A549 (cell line): ENCODE results near the gene CDHR1. TPM values are rescaled to one million over a fixed set of nuclear protein-coding genes. Genes with fewer than 3 reads are reported as not detected.

Experiments used
- ATAC-seq, 2 experiments: fragments of 200-7000 bp in 1 of 2; fragments of >200 bp in 1 of 2; cut with Nextera tagmentation in 1 of 2; cut with Tn5 transposase in 1 of 2; 3 replicates each; pipeline versions ENCODE4 v1.8.0 to v1.9.1; 2018 to 2020; ENCODE audit warnings: mild to moderate bottlenecking in 1 of 2, moderate library complexity in 1 of 2
- CTCF ChIA-PET: fragments of 300-600 bp; sonication (Branson Sonifier 250); formaldehyde crosslinking; extraction: SDS; loops from one replicate; lab custom pipeline; 2021; ENCODE audit warnings: antibody characterized with exemption, inconsistent platforms; lab: Yijun Ruan, JAX
- POLR2A ChIA-PET: fragments of 350-600 bp; formaldehyde crosslinking; extraction: SDS; loops from one replicate; lab custom pipeline; 2021; ENCODE audit warnings: antibody characterized with exemption, inconsistent platforms; lab: Yijun Ruan, JAX
- DNase-seq, 2 experiments: peaks; one replicate each; pipeline versions ENCODE4 v3.0.0 to v3.0.0-alpha.2; 2011 to 2016; ENCODE audit warnings: low read depth in 1 of 2, low spot score in 1 of 2
- FAIRE-seq: peaks from 2 replicates; lab custom pipeline; 2011; peaks lifted over from hg19 to GRCh38; lab: Jason Lieb, UNC
- H3K27ac ChIP-seq, 2 experiments: fragments of >200 bp; sonication (Bioruptor Twin); formaldehyde crosslinking; 3 replicates each; pipeline ENCODE4 v1.5.1; 2016 to 2017
- H3K4me1 ChIP-seq: fragments of >200 bp; sonication (Bioruptor Twin); formaldehyde crosslinking; 3 replicates; pipeline ENCODE4 v1.6.1; 2016
- H3K4me2 ChIP-seq: fragments of >200 bp; sonication (Bioruptor Twin); formaldehyde crosslinking; 3 replicates; pipeline ENCODE4 v1.6.1; 2016
- H3K4me3 ChIP-seq: fragments of >200 bp; sonication (Bioruptor Twin); formaldehyde crosslinking; 3 replicates; pipeline ENCODE4 v1.5.1; 2016
- H3K9me3 ChIP-seq: fragments of >200 bp; sonication (Bioruptor Twin); formaldehyde crosslinking; 3 replicates; pipeline ENCODE4 v1.6.1; 2016
- BCL3 ChIP-seq: fragments of >200 bp; sonication (Bioruptor Twin); formaldehyde crosslinking; IDR thresholded peaks from 3 replicates; pipeline ENCODE4 v1.6.1; 2016
- BHLHE40 ChIP-seq: IDR thresholded peaks from 2 replicates; pipeline ENCODE4 v1.6.1; 2012; ENCODE audit warnings: low read depth, low read length, inconsistent platforms
- CEBPB ChIP-seq, 2 experiments: fragments of >200 bp in 1 of 2; sonication (Bioruptor Twin) in 1 of 2; formaldehyde crosslinking in 1 of 2; IDR thresholded peaks; 2 replicates each; pipeline ENCODE4 v1.6.1; 2012 to 2016
- CHD2 ChIP-seq: fragments of 150-350 bp; IDR thresholded peaks from 2 replicates; pipeline ENCODE4 v1.6.1; 2014; ENCODE audit warnings: low read length; ENCODE audit not compliant: partially characterized antibody
- E2F6 ChIP-seq: IDR thresholded peaks from 2 replicates; pipeline ENCODE4 v1.6.1; 2012; ENCODE audit warnings: low read depth, borderline replicate concordance
- EP300 ChIP-seq, 2 experiments: fragments of >200 bp; sonication (Bioruptor Twin); formaldehyde crosslinking; IDR thresholded peaks; 2 replicates in 1 of 2; 3 replicates in 1 of 2; pipeline ENCODE4 v1.6.1; 2016 to 2017
- FOSL2 ChIP-seq, 2 experiments: fragments of 450-650 bp in 1 of 2; fragments of >200 bp in 1 of 2; sonication (Bioruptor Twin) in 1 of 2; formaldehyde crosslinking; IDR thresholded peaks; 2 replicates each; pipeline versions ENCODE4 v1.5.0 to v1.6.1; 2016 to 2020; ENCODE audit warnings: mild to moderate bottlenecking in 1 of 2, moderate library complexity in 1 of 2
- FOXS1 ChIP-seq: fragments of 250-450 bp; sonication (Bioruptor Pico); IDR thresholded peaks from 2 replicates; pipeline ENCODE4 v1.5.0; 2020; ENCODE audit warnings: mild to moderate bottlenecking, moderate library complexity
- GATA3 ChIP-seq: IDR thresholded peaks from 2 replicates; pipeline ENCODE4 v1.6.1; 2012; ENCODE audit warnings: borderline replicate concordance
- HDAC2 ChIP-seq: fragments of 200-600 bp; sonication (generic); IDR thresholded peaks from 2 replicates; pipeline ENCODE4 v1.6.1; 2016
- HOXB13 ChIP-seq: fragments of 250-450 bp; sonication (Bioruptor Pico); IDR thresholded peaks from 2 replicates; pipeline ENCODE4 v1.5.0; 2020; ENCODE audit warnings: low read depth, mild to moderate bottlenecking, moderate library complexity
- HOXB5 ChIP-seq: fragments of 250-450 bp; sonication (Bioruptor Pico); IDR thresholded peaks from 2 replicates; pipeline ENCODE4 v1.5.0; 2020; ENCODE audit warnings: mild to moderate bottlenecking, moderate library complexity
- KDM1A ChIP-seq: fragments of 200-600 bp; sonication (generic); IDR thresholded peaks from 2 replicates; pipeline ENCODE4 v1.6.1; 2016; ENCODE audit warnings: low read depth, mild to moderate bottlenecking
- KDM5A ChIP-seq: fragments of 200-600 bp; sonication (generic); IDR thresholded peaks from 2 replicates; pipeline ENCODE4 v1.6.1; 2016; ENCODE audit warnings: antibody characterized with exemption, mild to moderate bottlenecking
- NPAS2 ChIP-seq: fragments of 250-450 bp; sonication (Bioruptor Pico); IDR thresholded peaks from 2 replicates; pipeline ENCODE4 v1.8.0; 2022; ENCODE audit warnings: mild to moderate bottlenecking, moderate library complexity, borderline replicate concordance
- POLR2A ChIP-seq: IDR thresholded peaks from 2 replicates; pipeline ENCODE4 v1.6.1; 2012; ENCODE audit warnings: mild to moderate bottlenecking, low read length
- POLR2AphosphoS2 ChIP-seq: conservative IDR thresholded peaks from 2 replicates; pipeline ENCODE4 v1.6.1; 2012; ENCODE audit warnings: low read length, improper control_type of control experiment, inconsistent platforms
- RCOR1 ChIP-seq: fragments of 150-350 bp; IDR thresholded peaks from 2 replicates; pipeline ENCODE4 v1.6.1; 2014; ENCODE audit warnings: antibody characterized with exemption, low read length, low read depth
- RNF2 ChIP-seq: fragments of 200-600 bp; sonication (generic); IDR thresholded peaks from 2 replicates; pipeline ENCODE4 v1.6.1; 2016; ENCODE audit warnings: low read depth, mild to moderate bottlenecking, antibody characterized with exemption, moderate library complexity, borderline replicate concordance
- ZFP36 ChIP-seq: fragments of 450-650 bp; IDR thresholded peaks from 2 replicates; pipeline ENCODE4 v1.6.1; 2014; ENCODE audit warnings: borderline replicate concordance; ENCODE audit not compliant: partially characterized antibody
- WGBS: methylation state at CpG from one replicate; pipeline ENCODE4 v1.1.6; 2017; ENCODE audit errors: missing lambda C conversion rate; 5-methylcytosine and 5-hydroxymethylcytosine counted together
- polyA plus RNA-seq, 4 experiments: library from polyadenylated mRNA; depleted of rRNA in 3 of 4; stranded (reverse); fragments of >200 nt; fragmentation: RNase III in 1 of 4; extraction: RNeasy Plus Mini Kit Qiagen cat#74134 plus additional on column Dnase treatment in 1 of 4; gene quantifications; 2 replicates in 3 of 4; 3 replicates in 1 of 4; pipeline ENCODE4 v1.2.3, GENCODE V29; 2011 to 2017
- TF ChIP-seq, protein P1 (sequence below): fragments of 250-450 bp; sonication (Bioruptor Pico); IDR thresholded peaks from 2 replicates; pipeline ENCODE4 v1.5.0; 2021; ENCODE audit warnings: mild to moderate bottlenecking, moderate library complexity, borderline replicate concordance
- TF ChIP-seq, protein P2 (sequence below): fragments of >200 bp; sonication (Bioruptor Twin); formaldehyde crosslinking; IDR thresholded peaks from 2 replicates; pipeline ENCODE4 v1.6.1; 2016

Gene CDHR1
- polyA plus RNA-seq, 2 of the 4 experiments (the other 2 are of a cell fraction): 0.04 to 0.09 TPM

DNA sequence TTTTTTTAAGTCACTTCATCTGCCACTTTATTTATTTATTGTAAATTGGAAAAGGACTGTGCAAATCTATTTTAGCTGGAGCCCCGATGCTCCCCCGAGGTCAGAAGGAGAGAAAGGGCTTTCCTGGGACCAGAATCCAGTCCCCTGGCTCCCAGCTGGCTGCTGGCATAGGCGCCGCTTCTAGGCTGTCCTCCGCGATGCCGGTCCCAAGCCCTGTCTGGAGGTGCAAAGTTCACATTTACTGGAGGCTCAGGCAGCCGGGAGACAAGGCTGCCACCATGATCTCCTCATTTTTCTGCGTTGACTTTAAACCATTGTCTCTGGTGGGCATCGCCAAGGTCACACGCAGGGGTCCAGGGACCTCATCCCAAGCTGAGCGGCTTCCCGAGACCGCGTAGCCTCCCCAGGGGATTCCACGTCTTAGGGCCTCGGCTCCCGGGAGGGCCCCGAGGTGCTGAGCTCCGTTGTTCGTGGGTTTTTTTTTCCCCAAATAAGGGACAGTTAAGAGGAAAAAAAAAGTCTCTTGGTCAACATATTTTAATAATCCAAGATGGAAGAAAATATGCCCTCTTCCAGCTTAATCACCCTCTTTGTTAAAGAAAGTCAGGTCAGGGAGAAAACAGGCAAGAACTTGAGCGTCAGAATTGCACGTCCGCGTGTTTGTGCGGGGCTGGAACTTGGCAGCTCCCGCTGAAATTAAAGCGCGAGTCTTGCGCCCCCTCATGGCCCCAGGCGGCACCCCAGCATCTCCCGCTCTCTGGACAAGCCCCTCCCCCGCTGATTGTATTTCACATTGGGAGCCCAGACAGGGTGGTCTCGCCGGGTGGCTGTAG lies 62.4 kb downstream of the CDHR1 start (continued):
- no peak for TF ChIP-seq HOXB5
- no peak for TF ChIP-seq NPAS2 (CRISPR knock-in tag)
- no peak for TF ChIP-seq BHLHE40
- TF ChIP-seq EP300 (IDR thresholded peaks at IDR 0.05): no peak
- TF ChIP-seq, protein P1, sequence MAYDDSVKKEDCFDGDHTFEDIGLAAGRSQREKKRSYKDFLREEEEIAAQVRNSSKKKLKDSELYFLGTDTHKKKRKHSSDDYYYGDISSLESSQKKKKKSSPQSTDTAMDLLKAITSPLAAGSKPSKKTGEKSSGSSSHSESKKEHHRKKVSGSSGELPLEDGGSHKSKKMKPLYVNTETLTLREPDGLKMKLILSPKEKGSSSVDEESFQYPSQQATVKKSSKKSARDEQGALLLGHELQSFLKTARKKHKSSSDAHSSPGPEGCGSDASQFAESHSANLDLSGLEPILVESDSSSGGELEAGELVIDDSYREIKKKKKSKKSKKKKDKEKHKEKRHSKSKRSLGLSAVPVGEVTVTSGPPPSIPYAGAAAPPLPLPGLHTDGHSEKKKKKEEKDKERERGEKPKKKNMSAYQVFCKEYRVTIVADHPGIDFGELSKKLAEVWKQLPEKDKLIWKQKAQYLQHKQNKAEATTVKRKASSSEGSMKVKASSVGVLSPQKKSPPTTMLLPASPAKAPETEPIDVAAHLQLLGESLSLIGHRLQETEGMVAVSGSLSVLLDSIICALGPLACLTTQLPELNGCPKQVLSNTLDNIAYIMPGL (CRISPR knock-in tag): no peak
- TF ChIP-seq, protein P2, sequence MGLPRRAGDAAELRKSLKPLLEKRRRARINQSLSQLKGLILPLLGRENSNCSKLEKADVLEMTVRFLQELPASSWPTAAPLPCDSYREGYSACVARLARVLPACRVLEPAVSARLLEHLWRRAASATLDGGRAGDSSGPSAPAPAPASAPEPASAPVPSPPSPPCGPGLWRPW: no peak
- no peak for TF ChIP-seq RCOR1
- TF ChIP-seq RNF2: no peak
- TF ChIP-seq BCL3: no peak
- no peak for TF ChIP-seq ZFP36
- TF ChIP-seq GATA3: no peak
- TF ChIP-seq POLR2A: no peak
- TF ChIP-seq POLR2AphosphoS2: no peak

GRCh38 chr10:84257343-84258020 lies 63.1 kb downstream of the CDHR1 start:
- no peaks in the 10 kb centered on the region for H3K9me3 ChIP-seq
- DNase-seq: no peak
- no peak for FAIRE-seq
- POLR2A ChIA-PET: no interaction called here
- no peak overlapping the region for H3K4me3 ChIP-seq
- H3K27ac ChIP-seq: no peak overlapping the region
- 71% methylated on average over 11 of the region's 15 CpGs for WGBS
- no peak; a peak in 2 of 6 replicates for ATAC-seq
- 0 out of 3 replicates have a peak, but pooled peaks cover 4% of the 10 kb centered on the region for H3K4me1 ChIP-seq
- CTCF ChIA-PET: interaction anchor here (0.7 to 15.3 kb wide), 19 partner anchors 8 to 282 kb away, joined by 3 to 341 read pairs (median 5); partner anchors contain the start of genes LRIT1 and RGR
- peak overlapping the region; percentile 81 for H3K4me2 ChIP-seq
- TF ChIP-seq CHD2 (no peak), HDAC2 (no peak), E2F6 (no peak), KDM1A (no peak), FOSL2 (IDR thresholded peaks at IDR 0.05) (no peak), FOSL2 (CRISPR knock-in tag; IDR thresholded peaks at IDR 0.05) (no peak), POLR2A (no peak), HOXB13 (CRISPR knock-in tag) (no peak), KDM5A (no peak), POLR2AphosphoS2 (no peak), NPAS2 (CRISPR knock-in tag) (no peak), FOXS1 (CRISPR knock-in tag) (no peak), CEBPB (IDR thresholded peaks at IDR 0.05) (no peak), BHLHE40 (no peak)
- TF ChIP-seq, protein P2: no peak
